NCI-H2107 treated with DMSO at 0.1 percent for 48 hours (cell line): ENCODE measurements around the gene WSCD1.

Source experiments
- DNase-seq: peaks from one replicate; lab custom pipeline; 2025; ENCODE audit not compliant: unreplicated experiment; lab: John Stamatoyannopoulos, UW

Gene WSCD1

GRCh38 chr17:6069539-6070429 lies at the start of gene WSCD1:
Gene WSCD1, plus strand, starts transcription at chr17:6070379. Its CDS starts 10,280 bp downstream, at chr17:6080659.
- DNase-seq, result no peak

GRCh38 chr17:6021011-6021400 lies 49.2 kb upstream of the WSCD1 start:
- DNase-seq, result no peak

GRCh38 chr17:6021627-6022026 lies 48.6 kb upstream of the WSCD1 start:
- DNase-seq, result no peak

- no peak for DNase-seq
Measured at GRCh38 chr17:6023036-6023831, 46.9 kb upstream of the WSCD1 start.

GRCh38 chr17:6024576-6024975 lies 45.6 kb upstream of the WSCD1 start:
- no peak for DNase-seq

- no peak for DNase-seq
Measured at GRCh38 chr17:6027342-6028024, 42.7 kb upstream of the WSCD1 start.

GRCh38 chr17:6028294-6028693 lies 41.9 kb upstream of the WSCD1 start:
- no peak for DNase-seq

- DNase-seq, result no peak
Measured at GRCh38 chr17:6035801-6036394, 34.3 kb upstream of the WSCD1 start.

GRCh38 chr17:6040504-6040903 lies 29.7 kb upstream of the WSCD1 start:
- DNase-seq, result no peak

- DNase-seq, result no peak
Measured at GRCh38 chr17:6041246-6041645, 28.9 kb upstream of the WSCD1 start.

GRCh38 chr17:6043405-6043804 lies 26.8 kb upstream of the WSCD1 start:
- DNase-seq, result no peak

GRCh38 chr17:6044261-6044660 lies 25.9 kb upstream of the WSCD1 start:
- no peak for DNase-seq

- no peak for DNase-seq
Measured at GRCh38 chr17:6045621-6046357, 24.4 kb upstream of the WSCD1 start.

- no peak for DNase-seq
Measured at GRCh38 chr17:6046431-6046830, 23.7 kb upstream of the WSCD1 start.

GRCh38 chr17:6046931-6047330 lies 23.2 kb upstream of the WSCD1 start:
- no peak for DNase-seq

GRCh38 chr17:6047966-6048365 lies 22.2 kb upstream of the WSCD1 start:
- DNase-seq, result no peak

- DNase-seq, result no peak
Measured at GRCh38 chr17:6048486-6048885, 21.7 kb upstream of the WSCD1 start.

GRCh38 chr17:6052926-6053325 lies 17.3 kb upstream of the WSCD1 start:
- no peak for DNase-seq

- DNase-seq, result no peak
Measured at GRCh38 chr17:6054372-6054771, 15.8 kb upstream of the WSCD1 start.

GRCh38 chr17:6056104-6056503 lies 14.1 kb upstream of the WSCD1 start:
- DNase-seq, result no peak
